Activated CD4-positive, CD25-positive, alpha-beta regulatory T cell treated with anti-CD3 and anti-CD28 coated beads, Interleukin-2, amount 50 U/mL, for 24 hours (primary cell): ENCODE measurements around the gene DPP10.
"Not testable (repeated sequence)": the region's sequence is repeated elsewhere in the genome, so short reads cannot be mapped to it uniquely, and the experiment has no call there.

Experiments used
- ATAC-seq, 2 donors: fragments of 150-1000 bp; cut with Tn5 transposase; one replicate each; pipeline ENCODE4 v1.10.0; 2021; ENCODE audit warnings: mild to moderate bottlenecking in 1 of 2, moderate library complexity in 1 of 2

DPP10 gene

DNA sequence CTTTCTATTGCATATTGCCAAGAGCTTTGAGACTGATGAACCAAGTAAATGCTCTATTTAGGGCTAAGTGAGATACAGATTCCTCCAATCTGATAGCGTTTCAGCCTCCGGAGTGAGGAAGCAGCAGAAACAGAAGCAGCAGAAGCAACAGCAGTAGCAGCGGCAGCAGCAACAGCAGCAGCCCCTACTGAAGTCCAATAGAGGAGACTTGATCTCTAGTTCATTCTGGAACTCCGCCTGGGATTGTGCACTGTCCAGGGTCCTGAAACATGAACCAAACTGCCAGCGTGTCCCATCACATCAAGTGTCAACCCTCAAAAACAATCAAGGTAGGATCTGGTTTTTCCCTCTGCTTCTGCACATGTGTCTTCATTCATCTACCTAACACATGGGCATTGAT is at the start of gene DPP10:
DPP10 (plus strand) TSS at position 132 of the 400 bp plus-strand sequence.
- no peak for ATAC-seq

DNA sequence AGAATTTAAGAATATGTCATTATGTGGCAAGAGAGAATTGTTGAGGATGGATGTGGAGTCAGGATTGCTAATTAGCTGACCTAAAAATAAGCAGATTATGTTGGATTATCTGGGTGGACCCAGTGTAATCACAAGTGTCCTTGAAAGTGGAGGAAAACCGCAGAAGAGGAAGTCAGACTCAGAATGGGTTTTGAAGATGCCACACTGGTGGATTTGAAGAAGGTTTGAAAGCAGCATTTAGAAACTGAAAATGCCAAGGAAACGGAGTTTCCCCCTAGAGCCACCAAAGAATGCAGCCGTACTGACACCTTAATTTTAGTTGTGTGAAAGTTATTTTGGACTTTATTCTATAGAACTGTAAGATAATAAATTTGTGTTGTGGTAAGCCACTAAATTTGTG is 41.6 kb upstream of the DPP10 start:
- no peak for ATAC-seq

DNA sequence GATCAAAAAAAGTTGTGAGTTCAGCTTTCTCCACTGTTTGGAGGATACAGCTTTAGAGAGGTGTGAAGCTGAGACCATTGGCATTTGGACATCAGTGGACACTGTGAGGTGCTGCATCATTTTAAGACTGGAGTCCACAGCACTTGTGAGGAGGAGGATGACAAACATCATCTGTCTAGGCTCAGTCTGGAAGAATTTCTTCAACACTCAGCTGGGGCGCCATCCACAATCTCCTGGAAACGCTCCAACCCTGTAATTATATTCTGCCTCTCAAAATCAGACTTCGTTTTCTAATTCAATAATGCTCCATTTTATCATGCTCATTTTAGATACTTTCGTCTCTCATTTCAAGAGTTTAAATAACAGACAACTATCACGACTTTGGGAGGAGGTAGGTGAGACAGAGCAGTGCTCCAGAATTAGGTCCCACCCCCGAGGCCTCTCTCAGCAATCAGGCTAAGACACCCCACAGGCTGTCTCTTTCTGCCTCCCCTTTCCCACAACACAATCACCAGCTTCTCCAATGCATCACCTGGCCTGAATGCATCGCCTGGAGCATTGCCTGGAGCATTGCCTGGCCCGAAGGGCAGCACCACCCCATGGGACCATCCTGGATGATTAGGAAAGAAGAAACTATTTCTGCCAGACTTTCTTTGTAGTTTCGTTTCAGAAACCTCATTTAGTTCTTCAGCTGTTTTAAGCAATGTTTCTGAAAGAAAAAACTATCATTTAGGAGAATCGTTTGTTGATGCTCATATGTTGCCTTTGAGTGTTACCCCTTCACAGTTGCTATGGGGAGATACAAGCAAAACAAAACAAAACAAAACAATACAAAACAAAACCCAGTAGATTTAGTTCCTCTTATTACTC is 37.0 kb upstream of the DPP10 start:
- no peak for ATAC-seq

DNA sequence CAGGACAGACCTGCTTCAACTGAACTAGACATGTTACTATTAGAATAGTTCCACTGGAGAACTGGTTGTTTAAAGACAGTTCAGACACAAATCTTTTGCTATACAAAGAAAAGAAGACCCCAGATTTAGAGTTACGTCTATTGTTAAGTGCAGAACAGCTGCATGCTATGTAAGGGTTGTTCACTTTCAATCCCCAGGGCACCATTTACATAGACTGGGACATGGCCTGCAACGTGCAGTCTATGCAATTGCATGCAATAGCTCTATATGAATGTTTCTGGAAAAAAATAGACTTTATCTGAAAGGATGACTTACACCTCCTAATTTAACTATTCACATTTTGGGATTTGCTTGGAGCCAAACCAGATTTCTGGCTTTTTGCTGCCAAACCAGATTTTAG is 36.1 kb upstream of the DPP10 start:
- ATAC-seq, result no peak

DNA sequence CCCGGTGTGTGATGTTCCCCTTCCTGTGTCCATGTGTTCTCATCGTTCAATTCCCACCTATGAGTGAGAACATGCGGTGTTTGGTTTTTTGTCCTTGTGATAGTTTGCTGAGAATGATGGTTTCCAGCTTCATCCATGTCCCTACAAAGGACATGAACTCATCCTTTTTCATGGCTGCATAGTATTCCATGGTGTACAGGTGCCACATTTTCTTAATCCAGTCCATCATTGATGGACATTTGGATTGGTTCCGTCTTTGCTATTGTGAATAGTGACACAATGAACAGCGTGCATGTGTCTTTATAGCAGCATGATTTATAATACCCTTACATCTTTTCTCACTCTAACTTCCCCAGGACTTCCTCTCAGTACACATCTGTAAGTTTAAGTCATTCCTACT is 35.1 kb upstream of the DPP10 start:
- ATAC-seq, result not testable (repeated sequence)

DNA sequence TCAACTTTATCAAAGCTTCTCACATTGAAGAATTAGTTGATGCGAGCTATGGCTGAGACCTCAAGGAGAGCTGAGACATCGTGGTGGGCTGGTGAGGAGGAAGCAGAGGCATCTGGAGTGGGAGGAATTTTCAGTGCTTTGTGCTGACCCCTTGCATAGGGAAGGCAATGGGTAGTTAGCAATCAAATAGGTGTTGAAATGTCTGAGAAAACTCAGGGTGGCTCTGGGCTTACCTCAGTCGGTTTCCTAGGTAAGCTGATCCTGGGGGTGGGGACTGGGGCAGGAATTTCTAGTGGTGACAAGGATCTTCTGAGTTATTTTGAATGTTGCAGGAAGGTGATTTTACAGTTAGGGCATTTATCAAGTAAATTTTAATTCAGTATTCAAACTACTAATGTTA is 20.7 kb upstream of the DPP10 start:
- ATAC-seq, result no peak

DNA sequence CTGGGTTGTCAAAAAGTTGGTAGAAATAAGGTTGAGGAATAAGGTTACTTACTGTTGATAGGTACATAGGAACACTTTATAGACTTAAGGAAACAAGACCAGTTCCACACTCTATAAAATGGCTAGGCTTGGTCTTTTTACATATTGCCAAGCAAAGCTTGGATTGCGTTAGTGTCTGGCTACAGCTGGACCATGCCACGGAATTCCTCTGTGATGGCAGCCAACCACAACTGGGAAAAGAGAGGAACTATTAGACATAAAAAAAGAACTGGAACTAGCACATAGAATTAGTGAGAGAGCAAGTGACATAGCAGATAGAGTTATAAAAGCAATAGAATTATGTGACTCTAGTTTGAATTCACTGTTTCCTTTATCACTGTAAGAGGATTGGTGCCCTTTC is 17.7 kb upstream of the DPP10 start:
- no peak for ATAC-seq

DNA sequence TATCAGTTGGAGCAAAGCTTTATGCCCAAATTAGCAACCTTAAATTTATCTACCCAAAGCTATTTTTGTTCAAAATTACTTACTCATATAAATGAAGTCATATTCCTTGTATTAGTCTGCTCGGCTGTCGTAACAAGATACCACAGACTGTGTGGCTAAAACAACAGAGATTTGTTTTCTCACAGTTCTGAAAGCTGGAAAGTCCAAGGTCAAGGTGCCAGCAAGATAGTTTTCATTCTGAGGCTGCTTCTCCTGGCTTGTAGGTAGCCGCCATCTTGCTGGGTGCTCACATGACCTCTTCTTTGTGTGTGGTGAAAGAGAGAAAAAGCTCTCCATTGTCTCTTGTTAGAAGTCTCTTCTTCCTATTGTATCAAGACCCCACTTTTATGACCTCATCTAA is 15.7 kb upstream of the DPP10 start:
- ATAC-seq, result no peak

DNA sequence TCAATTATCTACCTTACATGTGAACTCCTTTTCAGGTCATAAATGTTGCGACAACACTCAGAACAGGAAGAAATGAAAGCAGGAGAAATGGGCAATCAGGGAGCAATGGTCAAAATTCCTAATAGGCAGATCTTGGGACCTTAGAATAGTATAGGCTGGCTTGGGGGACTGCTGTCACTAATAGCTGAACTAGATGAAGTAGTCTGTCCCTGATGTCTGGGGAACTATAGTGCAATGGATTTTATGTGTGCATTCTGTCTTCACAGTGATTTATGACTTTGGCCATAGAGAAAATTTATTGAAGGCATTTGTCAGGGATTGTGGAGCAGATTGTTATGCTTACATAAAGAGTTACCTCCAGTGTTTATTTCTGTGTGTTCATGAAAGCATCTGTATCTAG is 6.1 kb upstream of the DPP10 start:
- ATAC-seq, result no peak

DNA sequence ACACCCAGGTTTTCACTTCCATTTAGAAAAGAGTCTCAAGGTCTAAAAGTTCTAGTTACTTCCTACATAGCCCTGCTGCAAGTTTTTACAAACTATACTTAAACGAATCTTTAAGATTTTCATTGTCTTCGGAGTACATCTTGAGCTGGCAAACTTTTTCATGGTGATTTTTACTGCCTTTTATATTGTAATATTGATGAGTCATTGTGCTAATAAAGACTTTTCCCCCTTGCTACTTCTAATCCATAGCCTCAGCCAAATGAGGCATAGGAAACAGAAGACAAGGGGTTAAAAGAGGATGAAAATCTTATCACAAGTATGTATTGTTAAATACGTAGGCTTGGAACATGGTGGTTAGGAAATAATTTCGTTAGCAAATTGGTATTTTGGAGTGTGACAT is 4.1 kb downstream of the DPP10 start:
- ATAC-seq, result no peak

DNA sequence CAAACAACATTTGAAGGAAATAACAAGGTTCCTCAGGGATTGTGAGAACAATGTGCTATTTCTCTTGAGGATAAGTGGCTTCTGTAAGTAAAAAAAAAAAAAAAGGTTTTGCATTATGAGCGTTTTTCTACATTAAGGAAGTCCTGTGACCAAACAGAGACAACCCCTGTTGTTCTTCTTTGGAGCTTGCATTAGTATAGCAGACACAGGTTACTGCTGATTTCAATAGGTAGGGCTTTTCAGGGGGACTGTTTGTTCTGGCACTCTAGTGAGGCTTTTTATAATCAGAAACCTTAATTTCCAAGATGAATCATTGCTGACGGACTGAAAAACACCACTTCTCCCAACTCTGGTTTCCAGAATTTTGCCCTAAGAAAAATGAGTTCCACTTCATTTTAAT is 8.2 kb downstream of the DPP10 start:
- ATAC-seq, result no peak

DNA sequence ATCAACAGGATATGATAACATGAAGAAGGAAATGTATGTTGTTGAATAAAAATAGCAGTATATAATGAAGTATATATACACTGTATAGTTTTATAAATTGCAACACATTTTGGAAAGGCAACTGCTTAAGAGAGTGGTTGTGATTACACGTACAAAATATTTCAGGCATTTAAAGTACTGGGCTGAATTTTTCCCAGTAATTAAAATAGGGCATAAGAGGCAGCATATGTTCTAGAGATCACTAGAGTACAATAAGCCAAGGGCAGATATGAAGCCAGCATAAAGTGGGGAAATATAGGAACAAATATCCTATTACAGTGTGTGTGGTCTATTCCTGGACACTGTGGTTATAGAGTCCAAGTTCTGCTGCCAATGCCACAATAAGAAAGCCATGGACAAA is 14.1 kb downstream of the DPP10 start:
- ATAC-seq, result no peak

DNA sequence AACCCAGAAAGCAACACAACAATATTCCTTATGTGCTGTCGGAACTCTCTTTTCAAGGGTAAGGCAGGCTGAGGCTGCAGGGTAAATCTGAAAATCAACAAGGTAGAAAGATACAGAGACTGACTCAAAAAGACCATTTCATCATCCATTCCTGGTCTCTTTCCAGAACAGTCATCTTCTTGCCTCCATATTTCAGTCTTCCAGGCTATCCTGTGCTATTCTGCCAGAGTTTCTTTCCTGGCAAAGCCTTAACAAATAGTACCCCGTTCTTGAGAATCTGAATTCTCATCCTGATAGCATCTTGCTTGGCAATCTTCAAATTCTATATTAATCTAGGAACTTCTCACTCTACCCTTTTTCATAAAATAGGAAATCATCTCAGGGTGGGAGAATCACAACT is 15.5 kb downstream of the DPP10 start:
- ATAC-seq, result no peak

DNA sequence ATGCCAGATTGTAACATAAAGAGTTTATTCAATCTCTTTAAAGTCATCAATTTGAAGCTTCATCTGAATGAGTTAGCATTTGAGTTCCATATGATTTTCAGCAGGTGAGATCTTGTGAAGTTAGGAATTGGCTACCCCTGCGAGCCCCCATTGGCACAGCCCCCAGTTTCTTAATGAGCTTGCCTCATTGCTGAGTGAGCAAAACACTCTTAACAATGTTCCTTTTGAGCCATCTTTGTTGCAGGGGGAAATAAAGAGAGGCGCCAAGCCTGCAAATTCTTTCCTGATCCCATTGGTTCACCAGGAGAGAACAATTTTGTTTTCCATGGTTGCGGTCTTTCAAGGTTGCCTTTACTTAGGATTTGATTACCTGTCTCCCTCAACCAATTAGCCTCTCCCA is 18.7 kb downstream of the DPP10 start:
- no peak for ATAC-seq

DNA sequence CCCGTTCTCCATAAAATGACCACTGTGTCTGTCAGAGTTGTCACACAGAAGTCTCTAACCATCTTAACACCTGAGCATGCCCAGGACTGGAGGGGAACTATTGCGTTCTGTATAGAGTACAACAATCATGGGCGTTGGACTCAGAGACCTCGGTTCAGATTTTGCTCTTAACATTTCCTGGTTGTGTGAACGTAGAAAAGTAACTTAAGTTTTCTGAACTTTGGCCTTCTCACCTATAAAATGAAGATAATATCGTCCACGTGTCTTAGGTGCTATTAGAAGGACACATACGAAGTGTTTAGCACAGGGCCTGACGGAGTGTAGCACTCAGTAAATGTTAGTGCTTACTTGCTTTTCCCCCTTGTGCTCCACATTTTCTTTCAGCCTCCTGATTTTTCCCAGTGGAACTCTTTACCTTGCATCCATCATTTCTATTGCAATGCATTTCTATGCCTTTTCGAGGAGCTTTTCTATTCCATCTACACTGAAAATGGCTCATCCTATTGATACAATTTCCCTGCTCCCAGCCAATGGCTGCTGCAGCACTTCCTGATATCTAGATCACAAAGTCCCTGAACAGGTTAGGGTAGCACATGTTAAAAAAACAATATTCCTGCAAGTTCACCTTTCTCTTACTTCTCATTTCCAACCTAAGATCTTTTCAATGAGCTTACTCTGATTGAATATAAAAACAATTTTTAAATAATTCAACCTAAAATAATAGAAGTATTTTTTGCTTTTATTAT is 22.7 kb downstream of the DPP10 start:
- ATAC-seq, result no peak

DNA sequence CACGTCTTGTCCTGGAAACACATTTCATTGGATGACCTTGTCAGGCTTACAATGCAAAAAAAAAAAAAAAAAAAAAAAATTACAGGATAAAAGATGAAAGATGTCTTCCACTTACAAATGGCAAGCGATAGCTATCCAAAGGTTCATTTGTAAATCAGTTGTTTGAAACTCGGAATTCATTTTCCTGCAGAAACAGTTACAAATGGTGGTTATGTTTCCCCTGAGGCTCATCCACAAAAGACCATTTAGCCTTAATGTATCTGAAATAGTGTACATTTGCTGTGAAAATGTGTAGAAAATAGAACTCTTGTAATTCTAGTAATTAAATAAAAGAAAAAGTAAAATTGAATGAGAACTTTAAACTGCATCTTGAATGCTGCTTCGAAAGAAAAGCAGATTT is 25.9 kb downstream of the DPP10 start:
- no peak for ATAC-seq

DNA sequence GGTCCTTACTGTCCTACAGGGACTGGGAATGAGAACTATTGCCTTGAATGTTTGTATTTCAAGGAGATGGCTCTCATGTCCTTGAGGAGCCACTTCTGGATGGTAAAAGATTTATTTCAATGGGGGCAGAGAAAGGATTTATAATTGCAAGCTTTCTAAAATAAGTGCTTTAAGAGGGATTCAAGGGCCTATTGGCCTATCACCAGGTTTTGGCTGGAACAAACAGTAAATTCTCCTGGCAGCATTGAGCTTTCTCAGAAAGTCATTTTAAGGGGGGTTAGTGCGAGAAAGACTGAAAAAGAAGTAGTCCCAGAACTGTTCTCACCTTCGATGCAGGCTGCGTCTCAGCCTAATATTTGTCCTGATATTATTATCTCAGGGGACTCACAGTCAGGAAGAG is 29.8 kb downstream of the DPP10 start:
- ATAC-seq, result no peak

DNA sequence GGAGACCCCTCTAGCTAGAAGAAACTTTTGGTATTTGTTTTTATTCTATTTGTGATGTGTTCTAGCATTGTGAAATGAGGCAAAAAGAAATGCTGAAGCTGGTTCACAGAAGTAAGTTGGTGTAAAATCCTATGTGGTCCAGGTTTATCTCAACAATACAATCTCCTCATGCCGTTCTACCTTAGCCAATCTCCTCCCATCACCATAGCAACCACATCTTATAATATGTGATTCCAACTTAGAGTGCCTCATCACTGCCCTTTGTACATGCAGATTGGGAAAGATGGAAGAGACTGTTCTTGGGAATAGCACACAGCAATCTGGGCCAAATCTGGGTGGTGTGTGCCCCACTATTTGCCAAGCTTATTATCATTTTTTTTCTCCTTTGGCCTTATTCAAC is 30.3 kb downstream of the DPP10 start:
- ATAC-seq, result no peak

DNA sequence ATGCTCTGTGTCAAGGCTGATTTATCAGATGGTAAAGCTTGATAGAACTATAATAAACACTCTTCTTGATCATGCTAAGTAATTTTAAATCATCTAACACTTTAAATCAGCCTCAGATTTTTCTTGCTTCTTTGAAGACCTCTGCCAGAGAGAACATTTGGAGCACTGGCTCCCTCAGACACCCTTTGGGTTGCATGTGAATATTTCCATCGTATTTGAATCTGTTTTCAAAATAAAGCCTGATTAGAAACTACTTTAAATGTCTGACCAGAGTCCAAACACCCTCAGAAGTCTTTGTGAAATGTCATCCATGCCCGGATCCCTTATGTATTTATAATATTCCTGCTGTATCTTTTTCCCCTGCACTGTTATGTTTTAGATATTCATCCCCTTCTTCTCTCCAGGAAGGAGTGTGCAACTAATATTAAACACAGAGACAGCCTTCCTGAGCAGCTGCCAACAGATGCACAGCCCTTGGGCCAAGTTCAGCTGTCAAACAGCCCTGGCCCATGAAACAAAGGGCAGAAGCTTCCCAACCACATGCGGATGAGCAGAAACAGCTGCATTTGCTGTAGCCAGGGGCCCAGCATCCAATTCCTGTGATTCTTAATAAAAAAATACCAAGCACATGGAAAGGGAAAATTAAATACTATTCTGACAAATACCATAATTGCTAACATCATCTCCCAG is 46.5 kb downstream of the DPP10 start:
- no peak for ATAC-seq

DNA sequence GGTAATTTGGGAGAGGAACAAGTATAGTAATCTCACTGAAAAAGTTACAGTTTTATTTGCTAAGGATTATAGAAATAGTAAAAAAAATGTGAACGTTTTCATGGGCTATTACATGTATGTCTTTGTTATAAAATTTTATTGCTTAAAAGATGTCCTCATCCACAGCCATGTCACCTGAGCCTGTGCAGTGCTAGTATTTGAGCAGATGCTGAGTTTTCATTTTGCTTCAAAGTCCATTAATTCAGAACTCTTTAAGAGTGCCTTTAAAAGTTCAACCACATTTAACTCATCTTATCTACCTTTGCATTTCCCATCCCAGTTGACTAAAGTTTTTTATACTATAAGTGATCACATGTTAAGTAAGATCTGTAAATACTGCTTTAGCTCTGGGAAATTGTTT is 52.6 kb downstream of the DPP10 start:
- ATAC-seq, result no peak

DNA sequence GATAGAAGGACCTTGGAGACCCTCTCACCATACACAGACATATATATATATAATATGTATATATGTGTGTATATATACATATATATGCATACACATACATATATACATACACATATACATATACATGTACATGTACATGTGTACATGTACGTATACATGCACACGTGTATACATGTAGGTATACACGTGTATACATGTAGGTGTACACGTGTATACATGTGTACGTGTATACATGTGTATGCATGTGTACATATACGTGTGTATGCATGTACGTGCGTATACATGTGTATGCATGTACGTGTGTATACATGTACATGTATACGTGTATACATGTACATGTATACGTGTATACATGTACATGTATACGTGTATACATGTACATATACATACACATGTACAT is 54.5 kb downstream of the DPP10 start:
- ATAC-seq, result no peak

DNA sequence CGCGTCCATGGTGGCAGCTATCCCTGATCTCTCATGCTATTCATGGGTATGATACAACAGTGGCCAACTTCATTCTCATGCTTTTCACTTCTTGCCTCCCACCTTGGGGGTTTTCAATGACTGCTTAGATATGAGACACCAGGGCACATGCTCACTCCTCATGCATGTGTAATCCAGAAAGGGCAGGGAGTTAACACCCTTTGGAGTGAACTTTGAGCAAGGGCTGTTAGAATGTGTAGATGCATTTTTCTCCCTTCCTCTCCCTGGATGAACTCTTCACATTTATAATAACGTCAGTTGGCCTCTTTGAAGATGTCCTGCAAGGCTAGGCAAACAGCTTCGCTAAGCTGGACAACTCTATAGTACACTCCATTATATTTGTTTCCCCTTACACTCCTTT is 56.7 kb downstream of the DPP10 start:
- no peak for ATAC-seq

DNA sequence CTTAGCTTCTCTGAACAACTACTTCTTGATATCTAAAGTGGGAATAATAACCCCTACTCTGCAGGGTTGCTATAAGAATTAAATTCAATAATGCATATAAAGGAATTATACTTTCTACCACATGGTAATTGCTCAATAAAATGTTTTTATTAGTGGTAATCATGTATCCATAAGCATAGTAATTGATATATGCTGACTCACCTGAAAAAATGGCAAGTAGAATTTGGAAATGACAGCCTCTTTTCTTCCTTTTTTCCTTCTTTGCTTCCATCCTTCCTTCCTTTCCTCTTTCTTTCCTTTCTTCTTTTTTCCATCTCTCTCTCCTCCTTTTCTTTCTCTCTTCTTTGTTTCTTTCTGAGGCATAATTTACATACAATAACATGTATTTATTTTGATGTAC is 65.3 kb downstream of the DPP10 start:
- ATAC-seq, result no peak

DNA sequence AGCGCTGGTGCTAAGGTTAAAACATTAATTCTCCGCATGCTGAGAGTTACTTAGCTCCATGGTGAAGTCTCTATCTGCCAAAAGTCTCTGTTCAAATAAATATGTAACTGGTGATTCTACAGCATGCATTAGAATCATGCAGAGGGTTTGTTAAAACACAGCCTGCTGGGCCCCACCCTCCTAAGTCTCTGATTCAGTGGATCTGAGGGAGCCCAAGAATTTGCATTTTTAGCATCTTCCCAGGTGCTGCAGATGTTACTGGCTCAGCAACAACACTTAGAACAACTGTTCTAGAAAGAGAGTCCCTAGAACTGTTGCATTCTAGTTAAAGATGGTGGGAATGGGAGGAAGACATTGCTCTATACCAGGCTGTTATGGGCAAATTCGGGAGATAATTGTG is 73.4 kb downstream of the DPP10 start:
- no peak for ATAC-seq
